ENCODE measurements around the gene OR7A5.
"Not testable (repeated sequence)": the region's sequence is repeated elsewhere in the genome, so short reads cannot be mapped to it uniquely, and the experiment has no call there.

Gene OR7A5

GRCh38 chr19:14835011-14835410 is at the start of gene OR7A5, which contains the start of gene OR7C1:
Gene OR7A5, minus strand, starts transcription at chr19:14835185. Its CDS starts 6,944 bp downstream, at chr19:14828241.
Gene OR7C1, minus strand, starts transcription at chr19:14835185. Its CDS starts 35,049 bp downstream, at chr19:14800136.
- no peak for DNase-seq

- DNase-seq, result no peak
Measured at GRCh38 chr19:14871619-14872230, 36.7 kb upstream of the OR7A5 start.

- DNase-seq, result no peak
Measured at GRCh38 chr19:14868497-14868896, 33.5 kb upstream of the OR7A5 start.

- no peak for DNase-seq
Measured at GRCh38 chr19:14848822-14849221, 13.8 kb upstream of the OR7A5 start, which contains the start of gene OR7A10. Gene OR7A10, minus strand, starts transcription at chr19:14848922. Its CDS starts 7,045 bp downstream, at chr19:14841877.

GRCh38 chr19:14843578-14843977 is 8.6 kb upstream of the OR7A5 start:
- no peak for DNase-seq

GRCh38 chr19:14843169-14843568 is 8.2 kb upstream of the OR7A5 start:
- DNase-seq, result no peak

GRCh38 chr19:14840206-14840605 is 5.2 kb upstream of the OR7A5 start:
- DNase-seq, result no peak

GRCh38 chr19:14837391-14837790 is 2.4 kb upstream of the OR7A5 start:
- no peak for DNase-seq

GRCh38 chr19:14830702-14831101 is 4.3 kb downstream of the OR7A5 start:
- no peak for DNase-seq

- no peak for DNase-seq
Measured at GRCh38 chr19:14826006-14826405, 9.0 kb downstream of the OR7A5 start.

GRCh38 chr19:14821937-14822336 is 13.0 kb downstream of the OR7A5 start:
- no peak for DNase-seq

- no peak for DNase-seq
Measured at GRCh38 chr19:14818588-14818987, 16.4 kb downstream of the OR7A5 start.

- no peak for DNase-seq
Measured at GRCh38 chr19:14817052-14817451, 17.9 kb downstream of the OR7A5 start.

GRCh38 chr19:14814982-14815652 is 19.9 kb downstream of the OR7A5 start:
- no peak for DNase-seq

GRCh38 chr19:14809272-14810057 is 25.5 kb downstream of the OR7A5 start:
- DNase-seq, result no peak

GRCh38 chr19:14804765-14805164 is 30.2 kb downstream of the OR7A5 start:
- no peak for DNase-seq

- no peak for DNase-seq
Measured at GRCh38 chr19:14798760-14799159, 36.2 kb downstream of the OR7A5 start.

GRCh38 chr19:14796021-14796420 is 39.0 kb downstream of the OR7A5 start:
- DNase-seq, result no peak

GRCh38 chr19:14795078-14795721 is 39.8 kb downstream of the OR7A5 start:
- no peak for DNase-seq

GRCh38 chr19:14792250-14792649 is 42.7 kb downstream of the OR7A5 start:
- not testable (repeated sequence) for DNase-seq

- no peak for DNase-seq
Measured at GRCh38 chr19:14786421-14786851, 48.5 kb downstream of the OR7A5 start.

GRCh38 chr19:14785102-14785793 is 49.7 kb downstream of the OR7A5 start:
- peak; percentile 26 for DNase-seq

GRCh38 chr19:14784730-14785101 is 50.3 kb downstream of the OR7A5 start:
- DNase-seq, result peak; percentile 18
